HFF-Myc (cell line): ENCODE measurements around the gene ZXDC.

Experiments
- DNase-seq: peaks from one replicate; pipeline ENCODE4 v3.0.0-alpha.2; 2011; ENCODE audit warnings: low read depth; ENCODE audit errors: extremely low read depth
- H3K4me3 ChIP-seq: replicated peaks from 2 replicates; pipeline ENCODE4 v1.5.1; 2011; ENCODE audit warnings: low read depth, mild to moderate bottlenecking, control low read depth, low read length
- CTCF ChIP-seq: IDR thresholded peaks from 2 replicates; pipeline ENCODE4 v1.5.1; 2012; ENCODE audit warnings: mild to moderate bottlenecking, low read depth, low read length, control low read depth; ENCODE audit errors: missing control alignments

The ZXDC gene

GRCh38 chr3:126434264-126434590 is 41.5 kb downstream of the ZXDC start:
- no peak overlapping the region for H3K4me3 ChIP-seq
- no peak for TF ChIP-seq CTCF
- no peak for DNase-seq

GRCh38 chr3:126433496-126434263 is 42.0 kb downstream of the ZXDC start:
- H3K4me3 ChIP-seq, result no peak overlapping the region
- no peak for TF ChIP-seq CTCF
- DNase-seq, result no peak

- no peak overlapping the region for H3K4me3 ChIP-seq
- no peak for DNase-seq
- no peak for TF ChIP-seq CTCF
Observed at GRCh38 chr3:126433105-126433430, 42.6 kb downstream of the ZXDC start.

GRCh38 chr3:126432361-126433104 is 43.2 kb downstream of the ZXDC start:
- H3K4me3 ChIP-seq, result no peak overlapping the region
- no peak for DNase-seq
- TF ChIP-seq CTCF, result no peak

GRCh38 chr3:126431103-126431534 is 44.6 kb downstream of the ZXDC start:
- TF ChIP-seq CTCF, result no peak
- no peak overlapping the region for H3K4me3 ChIP-seq
- no peak for DNase-seq

GRCh38 chr3:126424751-126425150 is 50.9 kb downstream of the ZXDC start:
- DNase-seq, result no peak
- no peak overlapping the region for H3K4me3 ChIP-seq
- no peak for TF ChIP-seq CTCF
